Epidermal melanocyte (primary cell): ENCODE data around the gene TMEM26.
"Not testable (repeated sequence)": the region's sequence is repeated elsewhere in the genome, so short reads cannot be mapped to it uniquely, and the experiment has no call there.

Experiments
- DNase-seq: peaks from one replicate; pipeline ENCODE4 v3.0.0; 2011; ENCODE audit warnings: low spot score; ENCODE audit not compliant: insufficient read length

TMEM26 gene

DNA sequence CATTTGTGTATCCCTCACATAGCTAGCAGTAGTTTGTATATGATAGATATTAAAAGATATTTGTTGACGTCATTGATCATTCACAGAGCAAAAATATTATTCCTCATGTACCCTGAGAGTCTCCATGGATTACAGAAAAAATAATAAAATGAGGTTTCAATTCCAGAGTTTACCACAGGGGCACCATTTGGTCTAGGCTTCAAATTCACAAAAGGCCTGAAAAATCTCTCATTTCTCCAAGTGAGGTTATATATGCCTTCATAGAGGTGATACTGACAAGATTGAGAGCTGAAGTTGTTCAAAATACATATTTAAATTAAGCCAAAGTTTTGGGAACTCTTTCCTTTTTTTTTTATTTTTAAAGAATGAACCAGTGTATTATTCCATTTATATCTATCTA, 52.7 kb downstream of the TMEM26 start:
- no peak for DNase-seq

- DNase-seq = no peak
Observed at GRCh38 chr10:61399406-61399805, 53.8 kb downstream of the TMEM26 start.

DNA sequence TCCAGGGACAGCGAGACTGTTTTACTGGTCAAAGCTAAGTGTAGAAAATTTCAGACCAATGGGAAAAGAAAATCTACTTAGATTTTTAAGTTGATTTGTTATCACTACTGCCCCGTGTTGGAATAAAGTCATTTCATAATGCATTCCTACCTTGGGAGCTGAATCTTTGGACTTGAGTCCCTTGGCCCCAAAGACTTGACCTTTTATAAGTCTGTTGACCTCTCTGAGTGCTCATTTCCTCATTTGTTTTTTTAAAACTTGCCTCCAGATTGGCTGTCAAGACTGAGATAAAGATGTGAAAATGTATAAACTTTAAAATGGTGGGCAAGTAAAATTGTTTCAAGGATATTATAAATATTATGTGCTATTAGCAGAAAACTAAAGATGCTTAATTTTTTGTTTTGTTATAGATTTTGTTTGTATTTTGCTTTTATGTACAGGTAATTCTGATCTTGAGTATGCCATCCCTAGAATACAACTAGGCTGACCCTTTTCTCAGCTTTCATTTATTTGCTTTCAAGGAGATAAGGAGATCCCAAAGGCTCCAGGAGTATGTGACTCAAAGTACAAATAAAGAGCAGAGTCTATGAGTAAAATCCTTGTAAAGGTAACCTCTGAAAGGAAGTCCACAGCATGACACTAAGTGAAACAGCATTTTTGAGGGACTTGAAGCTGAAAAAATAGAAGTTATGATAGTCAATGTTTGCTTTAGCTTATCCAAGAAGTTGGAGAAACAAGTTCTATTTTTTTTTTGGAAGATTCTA, 54.6 kb downstream of the TMEM26 start:
- no peak for DNase-seq

DNA sequence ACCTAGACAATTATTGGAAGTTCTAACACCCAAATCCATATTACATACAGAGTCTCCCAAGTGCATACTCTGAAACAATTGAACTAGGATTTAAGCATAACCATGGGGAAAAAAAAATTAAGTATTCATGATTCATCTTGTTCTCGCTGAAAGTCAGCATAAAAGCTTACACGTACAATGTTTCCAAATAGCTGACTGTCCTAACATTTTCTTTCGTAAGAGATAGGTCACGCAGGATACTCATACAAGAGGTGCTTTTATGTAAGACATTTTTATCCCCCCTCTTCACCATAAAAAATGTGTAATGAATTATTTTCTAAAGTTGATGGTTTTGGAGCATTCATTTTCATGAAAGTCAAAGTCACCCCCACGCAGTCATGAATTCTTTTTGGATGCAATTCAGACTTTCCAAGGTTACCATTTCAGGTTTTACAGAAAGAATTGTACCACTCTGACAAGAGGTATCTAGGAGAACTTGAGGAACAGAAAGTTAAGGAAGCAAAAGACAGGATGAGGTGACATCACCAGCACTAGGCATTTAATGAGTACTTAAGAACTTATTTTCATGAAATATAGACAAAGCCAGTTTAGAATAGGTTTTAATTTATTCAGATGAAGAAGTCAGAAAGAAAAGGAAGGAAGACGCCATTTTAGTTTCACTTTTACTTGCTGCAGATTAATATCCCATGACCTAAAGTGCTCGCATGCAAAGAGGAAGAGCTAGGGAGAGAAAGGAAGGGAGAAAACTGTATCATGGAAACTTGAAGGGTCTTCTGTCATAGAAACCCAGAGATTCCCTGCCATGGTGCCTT, 55.8 kb downstream of the TMEM26 start:
- no peak for DNase-seq

- DNase-seq = no peak
Observed at GRCh38 chr10:61391281-61391680, 61.9 kb downstream of the TMEM26 start.

DNA sequence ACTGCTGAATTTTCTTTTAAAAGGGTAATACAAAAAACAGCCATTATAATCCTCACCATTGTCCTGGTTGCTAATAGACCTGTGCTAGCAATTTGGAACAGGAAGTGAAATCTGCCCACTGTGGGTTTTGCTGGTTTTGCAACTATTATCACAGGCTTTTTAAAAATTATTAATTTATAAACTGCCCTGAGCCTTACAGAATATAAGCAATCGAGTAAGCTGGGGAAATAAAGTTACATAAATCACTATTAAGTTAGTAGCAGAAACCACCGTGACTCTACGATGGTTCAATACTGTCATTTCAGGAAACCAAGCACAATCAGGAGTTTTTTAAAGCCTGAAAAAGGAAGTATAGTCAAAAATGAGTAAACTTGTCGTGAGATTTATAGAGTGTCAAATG, 62.3 kb downstream of the TMEM26 start:
- no peak for DNase-seq

DNA sequence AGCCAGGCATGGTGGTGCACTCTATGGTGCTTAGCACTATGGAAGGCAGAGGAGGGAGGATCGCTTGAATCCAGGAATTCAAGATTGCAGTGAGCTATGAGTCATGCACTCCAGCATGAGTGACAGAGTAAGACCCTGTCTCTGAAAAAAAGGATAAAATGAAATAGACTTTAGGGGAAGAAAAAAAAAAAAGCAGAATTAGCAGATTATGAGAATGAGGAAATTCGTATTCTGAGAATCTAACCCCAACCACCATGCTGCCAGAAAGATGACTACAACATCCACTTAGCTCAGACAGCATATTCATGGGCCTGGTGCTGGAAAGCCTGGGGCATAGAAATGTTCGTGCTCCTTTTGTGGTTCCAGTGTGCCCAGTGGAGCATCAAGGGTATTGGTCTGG, 63.3 kb downstream of the TMEM26 start:
- no peak for DNase-seq

- not testable (repeated sequence) for DNase-seq
Observed at GRCh38 chr10:61388986-61389385, 64.2 kb downstream of the TMEM26 start.

DNA sequence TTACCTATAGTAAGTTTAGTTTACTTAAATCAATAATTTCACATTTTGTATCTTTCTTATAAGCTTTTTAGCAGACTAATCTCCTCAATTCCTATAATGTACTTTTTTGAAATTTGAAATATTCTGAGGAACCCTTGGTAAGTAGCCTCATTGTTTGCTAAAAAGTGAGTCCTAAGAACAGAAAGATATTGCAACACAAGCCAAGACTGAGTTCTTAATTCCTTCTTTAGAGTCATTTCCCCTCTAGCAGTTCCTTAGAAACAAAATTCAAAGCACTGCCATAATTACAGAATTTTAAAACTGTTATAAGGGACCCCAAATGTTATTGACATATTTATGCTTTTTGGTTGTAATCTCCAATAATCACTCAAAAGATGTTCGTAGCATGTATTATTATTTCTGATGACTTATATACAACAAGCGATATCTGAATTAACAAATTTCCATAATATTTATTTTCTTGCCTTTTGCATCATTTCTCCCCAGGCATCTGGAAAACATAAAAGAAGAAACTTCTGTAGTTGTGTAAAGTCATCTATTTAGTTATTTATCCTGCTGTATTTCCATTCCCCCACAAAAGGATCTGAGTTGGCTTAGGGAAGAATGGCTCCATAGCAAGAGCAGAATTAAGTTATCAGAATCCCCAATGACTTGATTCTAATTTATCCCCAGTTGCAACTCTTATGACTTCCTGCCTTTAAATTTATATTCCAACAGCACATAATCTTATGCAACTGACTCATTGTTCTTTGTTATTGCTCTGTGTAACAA, 67.8 kb downstream of the TMEM26 start:
- DNase-seq = no peak

- DNase-seq = not testable (repeated sequence)
Observed at GRCh38 chr10:61381153-61381552, 72.0 kb downstream of the TMEM26 start.

DNA sequence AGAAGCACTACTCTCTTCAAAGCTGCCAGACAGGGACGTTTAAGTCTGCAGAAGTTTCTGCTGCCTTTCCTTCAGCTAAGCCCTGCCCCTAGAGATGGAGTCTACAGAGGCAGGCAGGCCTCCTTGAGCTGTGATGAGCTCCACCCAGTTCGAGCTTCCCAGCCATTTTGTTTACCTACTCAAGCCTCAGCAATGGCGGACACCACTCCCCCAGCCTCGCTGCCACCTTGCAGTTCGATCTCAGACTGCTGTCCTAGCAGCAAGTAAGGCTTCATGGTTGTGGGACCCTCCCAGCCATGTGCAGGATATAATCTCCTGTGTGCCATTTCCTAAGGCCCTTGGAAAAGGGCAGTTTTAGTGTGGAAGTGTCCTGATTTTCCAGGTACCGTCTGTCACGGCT, 74.3 kb downstream of the TMEM26 start:
- DNase-seq = no peak

- no peak for DNase-seq
Observed at GRCh38 chr10:61376908-61377368, 76.2 kb downstream of the TMEM26 start.

- no peak for DNase-seq
Observed at GRCh38 chr10:61376377-61376776, 76.8 kb downstream of the TMEM26 start.

GRCh38 chr10:61366365-61366764, 86.8 kb downstream of the TMEM26 start:
- DNase-seq = no peak

GRCh38 chr10:61364619-61365018, 88.6 kb downstream of the TMEM26 start:
- no peak for DNase-seq

DNA sequence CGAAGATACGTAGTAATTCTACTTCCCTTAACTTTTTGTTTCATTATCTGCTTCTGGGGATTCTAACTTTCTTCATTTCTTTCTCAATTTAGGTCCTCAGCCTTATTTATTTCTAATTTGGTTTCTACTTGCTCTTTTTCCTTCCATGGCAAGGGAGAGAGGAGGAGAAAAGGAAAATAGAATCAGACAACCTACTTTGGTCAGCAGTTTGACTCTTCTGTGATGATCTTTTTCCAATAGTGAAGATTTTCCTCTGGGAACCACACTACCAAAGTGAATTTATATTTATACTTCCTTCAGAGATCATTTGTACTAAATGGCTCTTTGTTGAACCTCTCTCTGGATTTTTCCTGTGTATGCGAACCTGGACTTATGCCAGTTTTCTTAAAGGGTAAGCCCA, 90.2 kb downstream of the TMEM26 start:
- DNase-seq = no peak

DNA sequence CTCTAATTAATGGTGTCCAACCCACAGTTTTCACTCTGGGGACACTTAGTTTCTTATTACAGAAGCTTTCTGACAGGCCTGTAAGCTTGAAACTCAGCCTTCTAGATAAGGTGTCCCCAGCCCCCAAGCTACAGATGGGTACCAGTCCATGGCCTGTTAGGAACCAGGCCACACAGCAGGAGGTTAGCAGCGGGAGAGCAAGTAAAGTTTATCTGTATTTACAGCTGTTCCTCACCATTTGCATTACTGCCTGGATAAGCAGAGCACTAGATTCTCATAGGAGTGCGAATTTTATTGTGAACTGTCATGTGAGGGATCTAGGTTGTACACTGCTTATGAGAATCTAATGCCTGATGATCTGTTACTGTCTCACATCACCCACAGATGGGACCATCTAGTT, 93.7 kb downstream of the TMEM26 start:
- DNase-seq = no peak

GRCh38 chr10:61357687-61358086, 95.5 kb downstream of the TMEM26 start:
- DNase-seq = no peak
